ENCODE data around the gene FTCD.

DNA sequence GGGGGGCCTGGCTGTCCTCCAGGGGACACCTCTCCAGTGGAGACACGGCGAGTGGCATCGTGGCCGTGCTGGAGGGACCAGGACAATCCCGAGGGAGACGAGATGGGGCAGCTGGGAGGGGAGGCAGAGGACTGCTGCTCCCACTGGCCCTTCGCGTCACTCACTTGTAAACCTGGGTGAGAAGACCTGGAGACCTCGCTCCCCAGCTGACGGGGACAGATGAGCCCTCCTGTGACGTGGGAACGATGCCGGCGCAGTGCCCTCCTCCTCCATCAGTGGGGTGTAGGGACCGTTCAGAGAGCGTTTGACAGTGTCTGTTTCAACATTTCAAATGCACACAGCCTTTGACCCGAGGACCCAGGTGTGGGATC, 24.3 kb upstream of the FTCD start:
- TF ChIP-seq, protein P1, sequence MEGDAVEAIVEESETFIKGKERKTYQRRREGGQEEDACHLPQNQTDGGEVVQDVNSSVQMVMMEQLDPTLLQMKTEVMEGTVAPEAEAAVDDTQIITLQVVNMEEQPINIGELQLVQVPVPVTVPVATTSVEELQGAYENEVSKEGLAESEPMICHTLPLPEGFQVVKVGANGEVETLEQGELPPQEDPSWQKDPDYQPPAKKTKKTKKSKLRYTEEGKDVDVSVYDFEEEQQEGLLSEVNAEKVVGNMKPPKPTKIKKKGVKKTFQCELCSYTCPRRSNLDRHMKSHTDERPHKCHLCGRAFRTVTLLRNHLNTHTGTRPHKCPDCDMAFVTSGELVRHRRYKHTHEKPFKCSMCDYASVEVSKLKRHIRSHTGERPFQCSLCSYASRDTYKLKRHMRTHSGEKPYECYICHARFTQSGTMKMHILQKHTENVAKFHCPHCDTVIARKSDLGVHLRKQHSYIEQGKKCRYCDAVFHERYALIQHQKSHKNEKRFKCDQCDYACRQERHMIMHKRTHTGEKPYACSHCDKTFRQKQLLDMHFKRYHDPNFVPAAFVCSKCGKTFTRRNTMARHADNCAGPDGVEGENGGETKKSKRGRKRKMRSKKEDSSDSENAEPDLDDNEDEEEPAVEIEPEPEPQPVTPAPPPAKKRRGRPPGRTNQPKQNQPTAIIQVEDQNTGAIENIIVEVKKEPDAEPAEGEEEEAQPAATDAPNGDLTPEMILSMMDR (IDR thresholded peaks at IDR 0.05) = no peak
- TF ChIP-seq, protein P2, sequence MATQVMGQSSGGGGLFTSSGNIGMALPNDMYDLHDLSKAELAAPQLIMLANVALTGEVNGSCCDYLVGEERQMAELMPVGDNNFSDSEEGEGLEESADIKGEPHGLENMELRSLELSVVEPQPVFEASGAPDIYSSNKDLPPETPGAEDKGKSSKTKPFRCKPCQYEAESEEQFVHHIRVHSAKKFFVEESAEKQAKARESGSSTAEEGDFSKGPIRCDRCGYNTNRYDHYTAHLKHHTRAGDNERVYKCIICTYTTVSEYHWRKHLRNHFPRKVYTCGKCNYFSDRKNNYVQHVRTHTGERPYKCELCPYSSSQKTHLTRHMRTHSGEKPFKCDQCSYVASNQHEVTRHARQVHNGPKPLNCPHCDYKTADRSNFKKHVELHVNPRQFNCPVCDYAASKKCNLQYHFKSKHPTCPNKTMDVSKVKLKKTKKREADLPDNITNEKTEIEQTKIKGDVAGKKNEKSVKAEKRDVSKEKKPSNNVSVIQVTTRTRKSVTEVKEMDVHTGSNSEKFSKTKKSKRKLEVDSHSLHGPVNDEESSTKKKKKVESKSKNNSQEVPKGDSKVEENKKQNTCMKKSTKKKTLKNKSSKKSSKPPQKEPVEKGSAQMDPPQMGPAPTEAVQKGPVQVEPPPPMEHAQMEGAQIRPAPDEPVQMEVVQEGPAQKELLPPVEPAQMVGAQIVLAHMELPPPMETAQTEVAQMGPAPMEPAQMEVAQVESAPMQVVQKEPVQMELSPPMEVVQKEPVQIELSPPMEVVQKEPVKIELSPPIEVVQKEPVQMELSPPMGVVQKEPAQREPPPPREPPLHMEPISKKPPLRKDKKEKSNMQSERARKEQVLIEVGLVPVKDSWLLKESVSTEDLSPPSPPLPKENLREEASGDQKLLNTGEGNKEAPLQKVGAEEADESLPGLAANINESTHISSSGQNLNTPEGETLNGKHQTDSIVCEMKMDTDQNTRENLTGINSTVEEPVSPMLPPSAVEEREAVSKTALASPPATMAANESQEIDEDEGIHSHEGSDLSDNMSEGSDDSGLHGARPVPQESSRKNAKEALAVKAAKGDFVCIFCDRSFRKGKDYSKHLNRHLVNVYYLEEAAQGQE (IDR thresholded peaks at IDR 0.05; ENCODE audit: insufficient read depth in 1 of 2, low read depth in 2 of 2, low read length in 1 of 2) = no peak
- TF ChIP-seq POLR2AphosphoS5 (IDR thresholded peaks at IDR 0.05; ENCODE audit: low read depth, low read length) (no peak), SIN3A (IDR thresholded peaks at IDR 0.05; ENCODE audit: borderline replicate concordance, insufficient read depth, low read depth, low read length) (no peak), TCF7L2 (IDR thresholded peaks at IDR 0.05; ENCODE audit: low read depth, low read length) (no peak)

Data from Panc1 (cell line).